ENCODE measurements around the gene FCHO2. TPM values are rescaled to one million over a fixed set of nuclear protein-coding genes. Genes with fewer than 3 reads are reported as not detected.

The FCHO2 gene
- total RNA-seq, 2 donors from 2014 or later: 34.4 to 38.2 TPM

GRCh38 chr5:73031839-73032238 is 76.0 kb downstream of the FCHO2 start:
- ATAC-seq (ENCODE audit: insufficient number of reproducible peaks, low FRiP score, low read depth) (no peak), DNase-seq (ENCODE audit: low spot score) (no peak)
- H3K4me1 ChIP-seq (ENCODE audit: control insufficient read depth in 1 of 2, low read depth in 2 of 2): no peaks in the 10 kb centered on the region
- peaks cover 12% of the 10 kb centered on the region for H3K36me3 ChIP-seq
- H3K9me3 ChIP-seq: no peaks in the 10 kb centered on the region
- no peak overlapping the region for H3K27ac ChIP-seq
- no peak for TF ChIP-seq CTCF (IDR thresholded peaks at IDR 0.05)
- H3K27me3 ChIP-seq (replicated peaks; ENCODE audit: insufficient read depth): no peaks in the 10 kb centered on the region
- no peak overlapping the region for H3K4me3 ChIP-seq

- Histone ChIP-seq H3K4me3 (no peak overlapping the region), H3K9me3 (no peaks in the 10 kb centered on the region), H3K27ac (no peak overlapping the region), H3K27me3 (replicated peaks; ENCODE audit: insufficient read depth) (no peaks in the 10 kb centered on the region), H3K4me1 (ENCODE audit: control insufficient read depth in 1 of 2, low read depth in 2 of 2) (no peaks in the 10 kb centered on the region), H3K36me3 (peaks cover 12% of the 10 kb centered on the region)
- DNase-seq (ENCODE audit: low spot score) (no peak), ATAC-seq (ENCODE audit: insufficient number of reproducible peaks, low FRiP score, low read depth) (no peak)
- no peak for TF ChIP-seq CTCF (IDR thresholded peaks at IDR 0.05)
Observed at GRCh38 chr5:73032635-73033034, 76.8 kb downstream of the FCHO2 start.

GRCh38 chr5:73037545-73037944 is 81.7 kb downstream of the FCHO2 start:
- no peak for DNase-seq (ENCODE audit: low spot score)
- Histone ChIP-seq H3K4me1 (ENCODE audit: control insufficient read depth in 1 of 2, low read depth in 2 of 2) (no peaks in the 10 kb centered on the region), H3K9me3 (no peaks in the 10 kb centered on the region), H3K27me3 (replicated peaks; ENCODE audit: insufficient read depth) (no peaks in the 10 kb centered on the region), H3K4me3 (no peak overlapping the region), H3K27ac (no peak overlapping the region), H3K36me3 (peaks cover 12% of the 10 kb centered on the region)
- TF ChIP-seq CTCF (IDR thresholded peaks at IDR 0.05): no peak
- ATAC-seq (ENCODE audit: insufficient number of reproducible peaks, low FRiP score, low read depth): no peak

- Histone ChIP-seq H3K27me3 (replicated peaks; ENCODE audit: insufficient read depth) (no peaks in the 10 kb centered on the region), H3K27ac (no peak overlapping the region), H3K4me1 (ENCODE audit: control insufficient read depth in 1 of 2, low read depth in 2 of 2) (peaks cover 0 to 6% of the 10 kb centered on the region in 2 donors), H3K36me3 (peaks cover 12% of the 10 kb centered on the region), H3K9me3 (no peaks in the 10 kb centered on the region), H3K4me3 (no peak overlapping the region)
- ATAC-seq (ENCODE audit: insufficient number of reproducible peaks, low FRiP score, low read depth) (no peak), DNase-seq (ENCODE audit: low spot score) (no peak)
- TF ChIP-seq CTCF (IDR thresholded peaks at IDR 0.05): no peak
Observed at GRCh38 chr5:73039082-73039481, 83.2 kb downstream of the FCHO2 start.

GRCh38 chr5:73042993-73043392 is 87.2 kb downstream of the FCHO2 start:
- Histone ChIP-seq H3K27ac (no peak overlapping the region), H3K4me3 (no peak overlapping the region), H3K36me3 (no peaks in the 10 kb centered on the region), H3K27me3 (replicated peaks; ENCODE audit: insufficient read depth) (no peaks in the 10 kb centered on the region), H3K9me3 (no peaks in the 10 kb centered on the region), H3K4me1 (ENCODE audit: control insufficient read depth in 1 of 2, low read depth in 2 of 2) (peaks cover 7 to 9% of the 10 kb centered on the region in 2 donors)
- DNase-seq (ENCODE audit: low spot score) (no peak), ATAC-seq (ENCODE audit: insufficient number of reproducible peaks, low FRiP score, low read depth) (no peak)
- TF ChIP-seq CTCF (IDR thresholded peaks at IDR 0.05): no peak

Data from thoracic aorta (tissue), 2 donors.